RWPE1 (cell line): ENCODE results near the gene NHS.

Experiments used
- CTCF ChIA-PET: fragments of 350-600 bp; sonication (Branson Sonifier 250); formaldehyde crosslinking; extraction: SDS; loops from one replicate; lab custom pipeline; 2021; lab: Yijun Ruan, JAX
- POLR2A ChIA-PET: fragments of 400-600 bp; formaldehyde crosslinking; extraction: SDS; loops from one replicate; lab custom pipeline; 2020; ENCODE audit warnings: antibody characterized with exemption; ENCODE audit not compliant: low non-redundant PET; lab: Yijun Ruan, JAX
- DNase-seq: peaks from one replicate; pipeline ENCODE4 v3.0.0; 2012; ENCODE audit warnings: low spot score
- H3K27ac ChIP-seq: fragments of 450-650 bp; 2 replicates; pipeline ENCODE4 v1.5.1; 2017
- TF ChIP-seq, protein P1 (sequence below): fragments of 450-650 bp; conservative IDR thresholded peaks from 2 replicates; pipeline ENCODE4 v1.5.1; 2017; ENCODE audit warnings: low read depth, mild to moderate bottlenecking

NHS gene

GRCh38 chrX:17459661-17460060 lies 84.7 kb downstream of the NHS start:
- ChIA-PET POLR2A (no interaction called here), CTCF (interaction anchor here (0.6 kb wide), 2 partner anchors 134 to 244 kb away, joined by 3 to 4 read pairs; no protein-coding TSS in a partner anchor)
- DNase-seq = peak; percentile 2
- TF ChIP-seq, protein P1, sequence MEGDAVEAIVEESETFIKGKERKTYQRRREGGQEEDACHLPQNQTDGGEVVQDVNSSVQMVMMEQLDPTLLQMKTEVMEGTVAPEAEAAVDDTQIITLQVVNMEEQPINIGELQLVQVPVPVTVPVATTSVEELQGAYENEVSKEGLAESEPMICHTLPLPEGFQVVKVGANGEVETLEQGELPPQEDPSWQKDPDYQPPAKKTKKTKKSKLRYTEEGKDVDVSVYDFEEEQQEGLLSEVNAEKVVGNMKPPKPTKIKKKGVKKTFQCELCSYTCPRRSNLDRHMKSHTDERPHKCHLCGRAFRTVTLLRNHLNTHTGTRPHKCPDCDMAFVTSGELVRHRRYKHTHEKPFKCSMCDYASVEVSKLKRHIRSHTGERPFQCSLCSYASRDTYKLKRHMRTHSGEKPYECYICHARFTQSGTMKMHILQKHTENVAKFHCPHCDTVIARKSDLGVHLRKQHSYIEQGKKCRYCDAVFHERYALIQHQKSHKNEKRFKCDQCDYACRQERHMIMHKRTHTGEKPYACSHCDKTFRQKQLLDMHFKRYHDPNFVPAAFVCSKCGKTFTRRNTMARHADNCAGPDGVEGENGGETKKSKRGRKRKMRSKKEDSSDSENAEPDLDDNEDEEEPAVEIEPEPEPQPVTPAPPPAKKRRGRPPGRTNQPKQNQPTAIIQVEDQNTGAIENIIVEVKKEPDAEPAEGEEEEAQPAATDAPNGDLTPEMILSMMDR = no peak
- H3K27ac ChIP-seq = no peak overlapping the region

DNA sequence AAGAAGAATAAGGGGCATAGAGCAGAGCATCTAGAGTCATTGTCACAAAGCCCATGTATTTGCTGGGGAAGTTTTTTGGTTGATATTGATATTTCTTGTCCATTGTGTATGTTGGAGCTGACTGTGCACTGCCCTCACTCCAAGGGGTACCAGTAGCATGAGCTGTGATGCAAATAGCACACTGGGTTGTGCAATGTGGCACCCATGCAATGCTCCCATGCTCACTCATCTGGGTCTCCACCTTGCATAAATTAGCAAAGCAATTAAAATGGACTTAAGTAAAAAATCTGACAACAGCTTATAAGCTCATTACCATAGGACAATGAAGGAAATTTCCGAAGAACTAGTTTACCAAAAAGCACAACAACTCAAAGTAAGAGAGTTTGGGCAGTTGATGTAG lies 87.9 kb downstream of the NHS start:
- ChIA-PET CTCF (no interaction called here), POLR2A (no interaction called here)
- TF ChIP-seq, protein P1 = no peak
- DNase-seq = no peak
- H3K27ac ChIP-seq = no peak overlapping the region

GRCh38 chrX:17464194-17464593 lies 89.2 kb downstream of the NHS start:
- H3K27ac ChIP-seq = no peak overlapping the region
- ChIA-PET CTCF (no interaction called here), POLR2A (no interaction called here)
- TF ChIP-seq, protein P1 = no peak
- peak; percentile 1 for DNase-seq

- no peak overlapping the region for H3K27ac ChIP-seq
- POLR2A ChIA-PET = no interaction called here
- no peak for DNase-seq
- CTCF ChIA-PET = no interaction called here
- TF ChIP-seq, protein P1 = no peak
Measured at GRCh38 chrX:17465201-17465600, 90.2 kb downstream of the NHS start.

DNA sequence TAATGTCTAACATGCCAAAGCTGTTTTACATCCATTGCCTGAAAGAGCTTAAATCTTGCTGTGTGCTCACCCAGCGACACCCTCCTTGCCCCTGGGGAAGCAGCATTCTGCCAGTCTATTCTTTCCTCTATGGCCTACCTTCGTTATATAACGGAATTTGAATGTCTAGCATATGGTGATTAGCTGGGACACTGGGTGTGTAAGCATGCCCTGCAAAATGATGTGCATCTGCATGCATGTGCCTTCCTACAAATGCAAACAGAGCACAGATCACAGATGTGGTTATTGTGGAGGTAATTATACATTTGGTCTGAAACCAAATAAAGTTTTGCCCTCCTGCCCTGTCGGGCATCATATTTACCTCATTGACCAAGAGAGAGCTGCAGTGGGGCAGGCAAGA lies 90.8 kb downstream of the NHS start:
- no peak overlapping the region for H3K27ac ChIP-seq
- TF ChIP-seq, protein P1 = no peak
- CTCF ChIA-PET = no interaction called here
- POLR2A ChIA-PET = no interaction called here
- DNase-seq = no peak

GRCh38 chrX:17470136-17470535 lies 95.1 kb downstream of the NHS start:
- DNase-seq = no peak
- ChIA-PET CTCF (interaction anchor here (0.6 kb wide), 1 partner anchor 67 kb away, joined by 3 read pairs; no protein-coding TSS in a partner anchor), POLR2A (no interaction called here)
- H3K27ac ChIP-seq = no peak overlapping the region
- TF ChIP-seq, protein P1 = no peak

DNA sequence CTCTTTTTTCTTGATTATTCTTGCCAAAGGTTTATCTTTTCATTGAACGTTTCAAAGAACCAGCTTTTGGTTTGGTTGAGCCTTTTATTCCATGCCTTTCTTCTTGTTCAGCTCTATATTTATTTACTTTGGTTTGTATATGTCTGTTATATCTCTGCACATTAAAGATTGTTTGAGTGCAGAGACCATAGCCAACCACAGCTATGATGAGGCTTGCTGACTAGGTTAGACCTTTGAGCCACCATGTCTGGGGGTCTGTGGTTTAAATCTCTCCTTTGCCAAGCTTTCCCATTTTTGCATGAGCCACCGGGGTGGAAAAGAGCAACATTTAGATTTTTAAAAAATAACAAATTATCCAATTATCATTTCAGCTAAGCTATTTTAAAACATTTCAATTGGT lies 96.1 kb downstream of the NHS start:
- ChIA-PET CTCF (interaction anchor here (0.7 kb wide), 1 partner anchor 192 kb away, joined by 4 read pairs; no protein-coding TSS in a partner anchor), POLR2A (no interaction called here)
- TF ChIP-seq, protein P1 = no peak
- no peak for DNase-seq
- no peak overlapping the region for H3K27ac ChIP-seq
